Osteocyte (in vitro differentiated cells): Measurements from ENCODE around the gene TMEM43. TPM values are rescaled to one million over a fixed set of nuclear protein-coding genes. Genes with fewer than 3 reads are reported as not detected.

Source experiments
- DNase-seq: peaks from one replicate; pipeline ENCODE4 v3.0.0; 2021; ENCODE audit warnings: mixed read lengths; ENCODE audit not compliant: unreplicated experiment; ENCODE audit errors: extremely low spot score
- H3K27ac Mint-ChIP-seq: one replicate; pipeline ENCODE4 v1.8.0; 2021; ENCODE audit warnings: mild to moderate bottlenecking, mixed read lengths; ENCODE audit not compliant: unreplicated experiment
- H3K27me3 Mint-ChIP-seq: one replicate; pipeline ENCODE4 v1.8.0; 2021; ENCODE audit warnings: mixed read lengths; ENCODE audit not compliant: unreplicated experiment
- H3K36me3 Mint-ChIP-seq: one replicate; pipeline ENCODE4 v1.8.0; 2021; ENCODE audit warnings: mixed read lengths; ENCODE audit not compliant: unreplicated experiment
- H3K4me1 Mint-ChIP-seq: one replicate; pipeline ENCODE4 v1.8.0; 2021; ENCODE audit warnings: mixed read lengths; ENCODE audit not compliant: unreplicated experiment
- H3K4me3 Mint-ChIP-seq: one replicate; pipeline ENCODE4 v1.8.0; 2021; ENCODE audit warnings: mild to moderate bottlenecking, moderate library complexity, mixed read lengths; ENCODE audit not compliant: unreplicated experiment
- H3K9me3 Mint-ChIP-seq: one replicate; pipeline ENCODE4 v1.8.0; 2021; ENCODE audit warnings: mixed read lengths; ENCODE audit not compliant: unreplicated experiment
- total RNA-seq: library from RNA; stranded (reverse); gene quantifications from 2 replicates; pipeline ENCODE4 v1.2.1, GENCODE V29; 2021
- TF ChIP-seq, protein P1 (sequence below): fragments of 200-600 bp; sonication (generic); IDR thresholded peaks from 2 replicates; pipeline ENCODE4 v1.5.0; 2021; ENCODE audit warnings: antibody characterized with exemption, mild to moderate bottlenecking, moderate library complexity

The TMEM43 gene
- total RNA-seq, 1 donor from 2014 or later = 73.3 TPM

GRCh38 chr3:14110699-14111098 lies 14.2 kb upstream of the TMEM43 start:
- no peak for DNase-seq
- Mint-ChIP-seq H3K27me3 (peaks cover 17% of the 10 kb centered on the region), H3K4me1 (no peaks in the 10 kb centered on the region), H3K9me3 (no peaks in the 10 kb centered on the region), H3K36me3 (peaks cover 19% of the 10 kb centered on the region), H3K27ac (no peak overlapping the region), H3K4me3 (no peak overlapping the region)
- TF ChIP-seq, protein P1, sequence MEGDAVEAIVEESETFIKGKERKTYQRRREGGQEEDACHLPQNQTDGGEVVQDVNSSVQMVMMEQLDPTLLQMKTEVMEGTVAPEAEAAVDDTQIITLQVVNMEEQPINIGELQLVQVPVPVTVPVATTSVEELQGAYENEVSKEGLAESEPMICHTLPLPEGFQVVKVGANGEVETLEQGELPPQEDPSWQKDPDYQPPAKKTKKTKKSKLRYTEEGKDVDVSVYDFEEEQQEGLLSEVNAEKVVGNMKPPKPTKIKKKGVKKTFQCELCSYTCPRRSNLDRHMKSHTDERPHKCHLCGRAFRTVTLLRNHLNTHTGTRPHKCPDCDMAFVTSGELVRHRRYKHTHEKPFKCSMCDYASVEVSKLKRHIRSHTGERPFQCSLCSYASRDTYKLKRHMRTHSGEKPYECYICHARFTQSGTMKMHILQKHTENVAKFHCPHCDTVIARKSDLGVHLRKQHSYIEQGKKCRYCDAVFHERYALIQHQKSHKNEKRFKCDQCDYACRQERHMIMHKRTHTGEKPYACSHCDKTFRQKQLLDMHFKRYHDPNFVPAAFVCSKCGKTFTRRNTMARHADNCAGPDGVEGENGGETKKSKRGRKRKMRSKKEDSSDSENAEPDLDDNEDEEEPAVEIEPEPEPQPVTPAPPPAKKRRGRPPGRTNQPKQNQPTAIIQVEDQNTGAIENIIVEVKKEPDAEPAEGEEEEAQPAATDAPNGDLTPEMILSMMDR = no peak

DNA sequence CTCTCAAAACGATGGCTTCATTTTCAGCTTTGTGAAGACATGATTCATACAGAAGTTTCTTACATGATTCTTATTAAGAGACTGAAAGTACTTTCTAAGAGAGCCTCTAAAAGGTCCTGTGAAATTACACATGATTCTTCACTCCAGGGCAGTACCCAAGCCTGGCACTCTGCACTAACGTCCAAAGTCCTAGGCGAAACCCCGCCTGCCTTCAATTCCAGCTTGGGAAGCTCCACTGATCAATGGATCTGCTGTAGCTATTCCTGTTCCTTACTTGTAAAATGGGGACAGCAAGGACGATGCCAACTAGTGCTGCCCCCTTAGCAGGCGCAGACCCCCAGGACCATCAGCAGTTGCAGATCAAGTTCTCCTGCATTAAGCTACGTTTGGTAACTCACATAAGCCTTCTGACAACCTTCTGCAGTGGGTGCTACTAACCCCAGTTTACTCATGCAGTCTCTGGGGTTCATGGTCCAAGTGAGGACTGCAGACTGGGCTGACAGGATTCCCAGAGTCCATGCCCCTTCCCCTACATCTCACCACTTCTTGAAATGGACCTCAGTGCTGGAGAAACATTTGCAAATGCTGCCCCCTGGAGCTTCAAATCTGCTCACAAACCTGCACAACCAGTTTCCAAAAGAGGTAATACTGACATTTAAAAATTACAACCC lies 10.8 kb upstream of the TMEM43 start:
- no peaks in the 10 kb centered on the region for H3K27me3 Mint-ChIP-seq
- H3K4me1 Mint-ChIP-seq = no peaks in the 10 kb centered on the region
- TF ChIP-seq, protein P1 = peak; percentile 25
- peaks cover 19% of the 10 kb centered on the region for H3K36me3 Mint-ChIP-seq
- no peaks in the 10 kb centered on the region for H3K9me3 Mint-ChIP-seq
- H3K27ac Mint-ChIP-seq = no peak overlapping the region
- DNase-seq = no peak
- H3K4me3 Mint-ChIP-seq = no peak overlapping the region

DNA sequence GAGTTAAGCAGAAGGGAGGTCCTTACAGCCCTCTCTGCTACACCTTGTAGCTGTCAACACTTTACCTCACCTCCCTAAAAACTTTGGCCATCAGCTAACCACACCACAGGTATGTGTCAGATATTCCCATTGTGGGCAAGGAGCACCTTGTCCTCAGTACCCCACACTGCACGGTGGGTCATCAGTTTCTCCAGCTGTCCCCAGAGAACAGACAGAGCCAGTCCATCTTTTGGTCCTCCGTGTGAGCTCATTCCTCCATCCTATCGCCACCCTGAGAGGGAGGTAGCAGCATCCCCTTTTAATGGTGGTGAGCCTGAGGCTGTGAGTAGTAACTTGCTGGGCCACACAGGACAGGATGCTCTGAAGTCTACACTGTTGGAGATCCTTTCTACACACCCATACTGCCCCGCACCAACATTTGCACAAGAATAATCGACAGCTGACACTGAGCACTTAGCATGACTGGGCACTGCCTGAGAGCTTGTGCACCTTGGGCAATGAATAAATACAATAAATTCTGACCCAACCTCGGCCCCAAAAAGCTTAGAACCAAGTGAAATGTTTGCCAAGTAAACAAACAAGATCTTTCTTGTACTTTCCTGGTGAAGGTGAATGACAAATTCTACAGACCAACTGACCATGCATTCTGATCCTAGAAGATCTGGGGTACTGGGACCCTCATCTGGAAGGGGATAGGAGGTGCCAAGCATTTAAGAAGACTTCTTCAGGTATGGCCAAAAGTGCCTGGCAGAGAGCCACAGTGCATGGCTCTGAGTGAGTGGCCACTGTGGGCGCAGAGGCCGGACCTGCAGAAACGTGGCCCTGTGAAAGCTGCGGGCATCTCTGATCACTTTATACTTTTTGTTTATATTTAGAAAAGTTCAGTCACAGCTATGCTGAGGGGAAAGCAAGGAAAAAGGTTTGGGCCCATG lies 7.1 kb upstream of the TMEM43 start:
- H3K4me3 Mint-ChIP-seq = no peak overlapping the region
- TF ChIP-seq, protein P1 = no peak
- H3K9me3 Mint-ChIP-seq = no peaks in the 10 kb centered on the region
- H3K27me3 Mint-ChIP-seq = no peaks in the 10 kb centered on the region
- H3K36me3 Mint-ChIP-seq = peaks cover 18% of the 10 kb centered on the region
- no peak overlapping the region for H3K27ac Mint-ChIP-seq
- peaks cover 2% of the 10 kb centered on the region for H3K4me1 Mint-ChIP-seq
- no peak for DNase-seq

- TF ChIP-seq, protein P1 = no peak
- Mint-ChIP-seq H3K36me3 (peaks cover 13% of the 10 kb centered on the region), H3K9me3 (no peaks in the 10 kb centered on the region), H3K27me3 (no peaks in the 10 kb centered on the region), H3K27ac (no peak overlapping the region), H3K4me3 (no peak overlapping the region), H3K4me1 (peaks cover 10% of the 10 kb centered on the region)
- DNase-seq = peak; percentile 56
These were observed 6.2 kb upstream of the TMEM43 start for GRCh38 chr3:14118400-14119381.
